ENCODE data around the gene MUC6. TPM values are rescaled to one million over a fixed set of nuclear protein-coding genes. Genes with fewer than 3 reads are reported as not detected.
A peak's percentile ranks its signal among the peaks of the same experiment; 100 is the strongest.

The MUC6 gene
- total RNA-seq, 1 experiment from 2014 or later = not detected

DNA sequence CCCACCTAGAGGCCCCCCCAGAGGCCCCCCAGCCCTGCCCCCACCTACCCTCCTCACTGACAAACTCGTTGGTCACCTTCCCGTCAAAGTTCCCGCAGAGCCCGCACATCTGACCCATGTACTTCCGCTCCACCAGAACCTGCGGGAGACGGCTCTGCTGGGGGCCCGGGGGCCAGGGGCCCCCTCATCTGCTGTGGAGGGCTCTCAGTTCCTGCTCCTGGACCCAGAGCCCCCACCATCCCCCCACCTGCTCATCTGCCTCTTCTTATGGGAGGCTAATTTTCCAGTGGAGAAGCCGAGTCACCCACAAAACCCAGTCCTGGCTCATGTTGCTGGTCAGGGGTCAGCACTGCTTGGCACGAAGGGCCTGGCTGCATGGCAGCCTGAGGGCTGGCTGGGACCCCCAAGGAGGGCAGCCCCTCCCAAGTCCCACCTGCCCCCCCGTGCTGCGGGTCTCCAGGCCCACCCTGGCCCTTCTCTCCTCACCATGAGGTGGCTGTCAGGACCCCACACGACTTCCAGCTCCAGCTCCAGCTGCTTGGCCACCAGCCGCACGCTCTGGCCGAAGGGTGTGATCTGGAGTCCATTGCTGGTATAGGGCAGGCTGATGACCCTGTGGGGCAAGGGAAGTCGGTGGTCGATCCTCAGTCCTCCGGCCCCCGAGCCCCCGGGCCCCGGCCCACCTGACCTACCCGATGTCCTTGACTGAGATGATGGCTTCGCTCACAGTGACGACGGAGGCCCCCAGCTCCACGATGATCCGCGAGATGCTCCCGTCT, 5.2 kb downstream of the MUC6 start:
- Histone ChIP-seq H2BK12ac (ENCODE audit: insufficient read length, low read depth, low read length) (no peak overlapping the region), H3K56ac (ENCODE audit: insufficient read length, low read depth, low read length) (no peak overlapping the region), H3K27me3 (ENCODE audit: insufficient read depth, low read length) (no peaks in the 10 kb centered on the region), H3K79me2 (ENCODE audit: insufficient read depth, low read length) (no peaks in the 10 kb centered on the region), H2BK20ac (ENCODE audit: low read depth, low read length, poor library complexity, severe bottlenecking) (no peak overlapping the region), H4K91ac (ENCODE audit: insufficient read length, low read depth, low read length) (no peak overlapping the region), H2BK120ac (ENCODE audit: low read depth, low read length, poor library complexity, severe bottlenecking) (no peak overlapping the region), H3T11ph (ENCODE audit: low read length) (no peak overlapping the region), H2BK5ac (ENCODE audit: insufficient read length, low read length) (no peak overlapping the region), H2AFZ (ENCODE audit: low read length) (no peak overlapping the region), H3K18ac (ENCODE audit: insufficient read length, low read depth, low read length) (no peak overlapping the region), H2AK5ac (ENCODE audit: insufficient read length, low read length) (no peak overlapping the region), H3K4me2 (ENCODE audit: insufficient read depth, insufficient read length, low read length) (no peak overlapping the region), H3K9ac (ENCODE audit: extremely low read depth, insufficient read length, low read length) (no peak overlapping the region), H3K27ac (ENCODE audit: insufficient read length, low read depth, low read length) (no peak overlapping the region), H4K5ac (ENCODE audit: insufficient read length, low read depth, low read length) (no peak overlapping the region), H3K4me1 (ENCODE audit: insufficient read depth, low read length) (no peaks in the 10 kb centered on the region), H3K23me2 (ENCODE audit: insufficient read length, low read depth, low read length, poor library complexity, severe bottlenecking) (no peaks in the 10 kb centered on the region), H4K8ac (replicated peaks; ENCODE audit: insufficient read length, low read depth, low read length) (no peak overlapping the region), H3K4ac (ENCODE audit: low read depth, low read length) (no peak overlapping the region), H2BK15ac (ENCODE audit: low read depth, low read length) (no peak overlapping the region), H3K14ac (ENCODE audit: insufficient read depth, low read length) (no peak overlapping the region), H3K79me1 (ENCODE audit: insufficient read depth, low read depth, low read length, poor library complexity, severe bottlenecking) (no peaks in the 10 kb centered on the region), H4K20me1 (ENCODE audit: control insufficient read depth, insufficient read depth, insufficient read length) (no peaks in the 10 kb centered on the region), H3K23ac (ENCODE audit: insufficient read length, low read depth, low read length) (no peak overlapping the region), H3K9me3 (ENCODE audit: control insufficient read depth, low read depth, low read length) (no peaks in the 10 kb centered on the region)
- no peaks in the 10 kb centered on the region for H3K4me1 Mint-ChIP-seq
- H3K9me3 Mint-ChIP-seq = peaks cover 0 to 6% of the 10 kb centered on the region in 2 experiments; a peak in 2 of 5 replicates
- no peak for DNase-seq
- H3K27me3 Mint-ChIP-seq (ENCODE audit: low read depth) = no peaks in the 10 kb centered on the region
- no peak overlapping the region for H3K4me3 Mint-ChIP-seq
- TF ChIP-seq, protein P1, sequence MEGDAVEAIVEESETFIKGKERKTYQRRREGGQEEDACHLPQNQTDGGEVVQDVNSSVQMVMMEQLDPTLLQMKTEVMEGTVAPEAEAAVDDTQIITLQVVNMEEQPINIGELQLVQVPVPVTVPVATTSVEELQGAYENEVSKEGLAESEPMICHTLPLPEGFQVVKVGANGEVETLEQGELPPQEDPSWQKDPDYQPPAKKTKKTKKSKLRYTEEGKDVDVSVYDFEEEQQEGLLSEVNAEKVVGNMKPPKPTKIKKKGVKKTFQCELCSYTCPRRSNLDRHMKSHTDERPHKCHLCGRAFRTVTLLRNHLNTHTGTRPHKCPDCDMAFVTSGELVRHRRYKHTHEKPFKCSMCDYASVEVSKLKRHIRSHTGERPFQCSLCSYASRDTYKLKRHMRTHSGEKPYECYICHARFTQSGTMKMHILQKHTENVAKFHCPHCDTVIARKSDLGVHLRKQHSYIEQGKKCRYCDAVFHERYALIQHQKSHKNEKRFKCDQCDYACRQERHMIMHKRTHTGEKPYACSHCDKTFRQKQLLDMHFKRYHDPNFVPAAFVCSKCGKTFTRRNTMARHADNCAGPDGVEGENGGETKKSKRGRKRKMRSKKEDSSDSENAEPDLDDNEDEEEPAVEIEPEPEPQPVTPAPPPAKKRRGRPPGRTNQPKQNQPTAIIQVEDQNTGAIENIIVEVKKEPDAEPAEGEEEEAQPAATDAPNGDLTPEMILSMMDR (conservative IDR thresholded peaks at IDR 0.05) = no peak
- WGBS (ENCODE audit: extremely low coverage, insufficient read length, low lambda C conversion rate) = no CpG with 5 or more reads among the region's 30 CpGs
- no peaks in the 10 kb centered on the region for H3K36me3 Mint-ChIP-seq (ENCODE audit: insufficient read depth in 1 of 3, low read depth in 3 of 3)
- H3K27ac Mint-ChIP-seq = peak overlapping the region in 2 of 3 experiments; percentile 44 to 84; a peak in 2 of 7 replicates

Data from H9 (cell line).